ENCODE data around the gene SYNE4.
"Not testable (repeated sequence)": the region's sequence is repeated elsewhere in the genome, so short reads cannot be mapped to it uniquely, and the experiment has no call there.

SYNE4 gene

GRCh38 chr19:35992907-35993765 lies 15.5 kb downstream of the SYNE4 start:
- no peak for DNase-seq
- in situ Hi-C loops (cut with MboI; ENCODE audit: low pct_unique_long_range_greater_than_20kb, low sequenced_read_pairs): no loop called here

GRCh38 chr19:35991731-35992450 lies 16.7 kb downstream of the SYNE4 start:
- DNase-seq: no peak
- in situ Hi-C loops (cut with MboI; ENCODE audit: low pct_unique_long_range_greater_than_20kb, low sequenced_read_pairs): no loop called here

- no peak for DNase-seq
- in situ Hi-C loops (cut with MboI; ENCODE audit: low pct_unique_long_range_greater_than_20kb, low sequenced_read_pairs): no loop called here
Observed at GRCh38 chr19:35990771-35991730, 17.6 kb downstream of the SYNE4 start.

GRCh38 chr19:35990156-35990555 lies 18.5 kb downstream of the SYNE4 start:
- DNase-seq: no peak
- in situ Hi-C loops (cut with MboI; ENCODE audit: low pct_unique_long_range_greater_than_20kb, low sequenced_read_pairs): no loop called here

GRCh38 chr19:35988824-35989223 lies 19.8 kb downstream of the SYNE4 start:
- DNase-seq: no peak
- in situ Hi-C loops (cut with MboI; ENCODE audit: low pct_unique_long_range_greater_than_20kb, low sequenced_read_pairs): no loop called here

GRCh38 chr19:35987571-35987896 lies 21.1 kb downstream of the SYNE4 start:
- DNase-seq: no peak
- in situ Hi-C loops (cut with MboI; ENCODE audit: low pct_unique_long_range_greater_than_20kb, low sequenced_read_pairs): no loop called here

GRCh38 chr19:35986664-35987570 lies 21.7 kb downstream of the SYNE4 start:
- in situ Hi-C loops (cut with MboI; ENCODE audit: low pct_unique_long_range_greater_than_20kb, low sequenced_read_pairs): no loop called here

GRCh38 chr19:35986111-35986510 lies 22.5 kb downstream of the SYNE4 start:
- in situ Hi-C loops (cut with MboI; ENCODE audit: low pct_unique_long_range_greater_than_20kb, low sequenced_read_pairs): no loop called here

More at GRCh38 chr19:35986664-35987570, 21.7 kb downstream of the SYNE4 start:
- DNase-seq: peak; percentile 58

GRCh38 chr19:35983177-35983576 lies 25.4 kb downstream of the SYNE4 start:
- DNase-seq: no peak
- in situ Hi-C loops (cut with MboI; ENCODE audit: low pct_unique_long_range_greater_than_20kb, low sequenced_read_pairs): no loop called here

More at GRCh38 chr19:35986111-35986510, 22.5 kb downstream of the SYNE4 start:
- DNase-seq: no peak

- DNase-seq; in situ Hi-C loops (cut with MboI; ENCODE audit: low pct_unique_long_range_greater_than_20kb, low sequenced_read_pairs): not testable (repeated sequence)
Observed at GRCh38 chr19:35980997-35981396, 27.6 kb downstream of the SYNE4 start.

GRCh38 chr19:35978832-35979365 lies 29.7 kb downstream of the SYNE4 start:
- in situ Hi-C loops (cut with MboI; ENCODE audit: low pct_unique_long_range_greater_than_20kb, low sequenced_read_pairs): no loop called here
- no peak for DNase-seq

GRCh38 chr19:35978271-35978670 lies 30.3 kb downstream of the SYNE4 start:
- DNase-seq: no peak
- in situ Hi-C loops (cut with MboI; ENCODE audit: low pct_unique_long_range_greater_than_20kb, low sequenced_read_pairs): no loop called here

- in situ Hi-C loops (cut with MboI; ENCODE audit: low pct_unique_long_range_greater_than_20kb, low sequenced_read_pairs): no loop called here
- peak; percentile 81 for DNase-seq
Observed at GRCh38 chr19:35977446-35978222, 31.0 kb downstream of the SYNE4 start.

GRCh38 chr19:35975608-35976214 lies 32.9 kb downstream of the SYNE4 start:
- in situ Hi-C loops (cut with MboI; ENCODE audit: low pct_unique_long_range_greater_than_20kb, low sequenced_read_pairs): no loop called here
- peak; percentile 44 for DNase-seq

GRCh38 chr19:35973487-35973886 lies 35.1 kb downstream of the SYNE4 start:
- no peak for DNase-seq
- in situ Hi-C loops (cut with MboI; ENCODE audit: low pct_unique_long_range_greater_than_20kb, low sequenced_read_pairs): no loop called here

- in situ Hi-C loops (cut with MboI; ENCODE audit: low pct_unique_long_range_greater_than_20kb, low sequenced_read_pairs): no loop called here
- DNase-seq: no peak
Observed at GRCh38 chr19:35966771-35967170, 41.8 kb downstream of the SYNE4 start.

- in situ Hi-C loops (cut with MboI; ENCODE audit: low pct_unique_long_range_greater_than_20kb, low sequenced_read_pairs): no loop called here
- DNase-seq: peak; percentile 74
Observed at GRCh38 chr19:35963514-35963913, 45.1 kb downstream of the SYNE4 start.
